DMS53 (cell line): ENCODE results near the gene BLCAP.
"Not testable (repeated sequence)": the region's sequence is repeated elsewhere in the genome, so short reads cannot be mapped to it uniquely, and the experiment has no call there.

Experiments used
- DNase-seq: peaks from one replicate; lab custom pipeline; 2025; lab: John Stamatoyannopoulos, UW

The BLCAP gene

DNA sequence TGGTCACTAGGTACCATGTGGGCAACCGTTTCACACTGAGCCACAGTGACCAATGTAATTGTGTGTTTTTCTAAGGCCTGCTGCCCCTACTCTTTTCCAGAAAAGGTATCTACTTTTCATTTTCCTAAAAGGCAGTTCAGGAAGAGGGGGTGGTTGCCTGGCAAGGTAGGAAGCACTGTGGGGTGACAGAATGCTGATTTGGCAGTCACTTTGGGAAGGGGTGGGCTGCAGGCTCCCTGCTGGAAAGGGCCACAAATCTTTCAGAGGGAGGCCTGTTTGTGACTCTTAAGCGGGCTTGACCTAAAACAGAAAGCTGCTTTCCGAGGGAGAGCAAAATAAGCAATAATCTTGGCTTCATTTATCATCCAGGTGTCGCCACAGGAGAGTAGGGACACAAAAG lies 11.8 kb downstream of the BLCAP start:
- DNase-seq: no peak

DNA sequence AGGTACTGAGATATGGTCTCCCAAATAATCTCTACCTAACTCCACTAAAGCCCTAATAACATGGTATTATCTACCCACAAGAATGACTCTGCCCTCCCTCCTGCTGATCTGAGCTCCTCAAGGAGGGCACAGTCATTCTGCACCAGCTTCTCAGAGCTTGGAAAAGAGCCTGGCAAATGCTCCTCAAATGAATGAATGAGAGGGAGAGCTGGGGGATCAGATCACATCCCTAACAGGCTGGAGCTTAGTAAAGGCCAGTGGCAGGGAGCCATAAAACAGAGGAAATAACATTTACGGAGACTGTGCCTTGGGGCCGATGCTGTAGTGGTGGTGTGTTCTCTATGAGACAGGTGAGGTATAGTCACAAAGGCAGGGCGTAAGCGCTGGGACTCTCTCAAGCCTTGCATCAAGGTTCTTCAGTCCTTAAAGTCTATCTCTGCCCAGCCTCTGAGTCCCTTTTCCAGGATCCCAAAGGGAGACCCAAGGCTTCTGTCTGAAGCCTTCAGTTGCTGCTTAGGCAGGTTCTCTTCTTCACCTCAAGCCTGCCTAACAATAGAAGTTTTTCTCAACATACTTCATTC lies 13.8 kb downstream of the BLCAP start:
- no peak for DNase-seq

DNA sequence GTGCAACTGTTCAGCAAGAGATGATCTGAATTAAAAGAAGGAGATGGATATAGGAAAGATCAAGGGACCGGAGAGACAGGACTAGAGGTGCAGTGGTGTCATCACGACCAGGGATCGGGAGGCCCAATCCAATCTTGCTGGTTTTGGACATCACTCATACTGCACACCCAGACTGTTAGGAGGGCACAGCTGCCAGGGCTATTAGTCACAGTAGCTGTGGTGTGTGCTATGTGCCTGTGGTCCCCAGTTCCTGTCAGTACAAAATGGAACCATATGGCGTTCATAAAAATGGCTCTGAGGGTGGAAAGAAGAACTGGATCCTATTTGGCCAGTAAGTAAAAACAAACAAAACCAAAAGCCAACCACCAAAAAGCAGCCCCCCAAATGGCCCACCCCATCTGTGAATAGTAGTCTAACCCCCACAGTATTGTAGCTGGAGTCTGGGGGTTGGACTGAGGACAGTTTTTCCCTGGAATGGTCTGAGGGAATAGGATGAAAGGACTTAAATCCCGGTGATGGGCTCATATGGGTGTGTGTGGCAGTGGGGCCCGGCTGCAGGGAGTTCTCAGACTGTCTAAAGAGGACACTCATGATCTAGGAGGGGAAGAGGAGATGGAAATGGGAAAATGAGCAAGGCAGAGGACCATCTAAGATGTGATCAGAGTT lies 15.9 kb downstream of the BLCAP start:
- DNase-seq: no peak

DNA sequence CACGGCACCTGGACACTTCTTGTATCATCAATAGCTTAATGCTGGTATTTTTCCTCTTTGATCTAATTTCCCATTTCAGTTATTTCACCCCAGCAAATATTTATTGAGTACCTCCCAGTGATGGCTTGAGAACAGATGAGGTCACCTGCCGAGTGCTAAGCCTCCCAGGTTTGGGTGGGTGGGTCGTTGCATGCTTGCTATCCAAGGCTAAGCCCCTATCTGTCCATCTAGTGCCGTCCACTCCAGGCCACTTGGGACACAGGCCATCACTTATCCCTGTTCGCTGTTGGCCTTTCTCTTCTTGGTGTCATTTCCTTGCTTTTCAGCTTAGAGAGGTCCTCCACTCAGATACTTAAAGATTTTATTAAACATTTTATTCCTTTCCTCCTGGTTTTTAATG lies 17.4 kb downstream of the BLCAP start:
- DNase-seq: no peak

DNA sequence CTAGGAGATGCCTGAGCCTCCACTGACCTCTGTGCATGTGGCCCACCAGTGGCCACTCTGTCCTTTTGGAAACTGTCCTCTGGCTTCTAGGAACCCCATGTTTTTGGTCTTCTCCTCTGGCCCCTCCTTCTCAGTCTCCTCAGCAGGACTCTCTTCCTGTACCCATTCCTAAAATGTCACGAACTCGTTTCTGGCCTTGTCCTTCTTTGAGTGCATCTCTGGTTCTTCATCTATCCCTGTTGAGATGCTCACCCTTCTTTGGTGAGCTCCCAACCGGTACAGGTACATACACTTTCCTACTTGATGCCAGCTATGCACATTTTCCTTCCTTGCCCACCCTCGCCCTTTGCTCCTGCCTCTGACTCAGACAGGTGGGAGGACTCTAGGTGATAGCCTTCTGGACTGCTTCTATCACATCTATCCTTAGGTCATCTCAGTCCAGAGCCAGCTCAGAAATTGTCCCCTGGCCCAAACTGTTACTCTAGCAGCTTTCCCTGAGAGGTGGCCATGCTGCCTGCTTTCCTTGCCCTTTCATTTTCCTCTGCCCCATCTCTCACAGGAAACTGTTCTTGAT lies 21.4 kb downstream of the BLCAP start:
- peak; percentile 16 for DNase-seq

DNA sequence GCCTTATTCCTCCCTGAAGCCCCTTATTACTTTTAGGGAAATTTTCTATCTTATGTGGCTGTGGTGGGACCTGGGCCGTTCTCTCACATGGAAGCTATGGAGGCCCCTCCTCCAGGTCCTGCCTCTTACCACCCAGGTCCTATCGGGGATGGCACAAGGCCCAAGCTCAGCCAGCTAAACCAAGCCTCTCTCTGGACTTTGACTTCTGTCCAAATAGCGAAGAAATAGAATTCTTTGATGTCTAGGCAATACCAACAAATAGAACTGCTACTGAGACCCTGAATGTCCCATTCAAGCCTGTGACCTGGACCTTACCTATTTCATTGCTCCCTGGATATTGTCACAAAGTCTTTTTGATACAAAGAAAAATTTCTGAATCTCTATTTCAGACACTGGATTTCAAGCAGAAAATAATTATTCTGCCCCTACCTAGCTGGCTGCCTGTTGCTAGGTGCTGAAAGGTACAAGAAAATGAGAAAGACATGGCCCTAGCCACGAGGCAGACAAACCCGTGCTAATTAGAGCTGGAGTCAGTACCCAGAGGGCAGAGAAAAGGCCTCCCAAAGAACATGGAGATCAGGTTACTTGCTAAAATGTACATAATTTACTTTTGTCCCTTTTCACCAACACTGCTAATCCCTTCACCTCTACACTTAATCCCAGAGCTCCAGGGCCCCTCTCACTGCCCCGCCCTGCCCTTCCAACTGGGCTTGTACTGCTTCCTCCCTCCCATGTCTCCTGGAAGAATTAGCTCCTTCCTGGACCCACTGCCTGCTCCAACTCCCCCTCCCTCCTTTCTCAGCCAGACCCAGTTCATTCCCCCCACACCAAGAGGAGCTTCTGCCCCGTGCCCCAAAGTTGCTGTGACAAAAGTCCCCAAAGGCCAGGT lies 22.2 kb downstream of the BLCAP start:
- DNase-seq: no peak

DNA sequence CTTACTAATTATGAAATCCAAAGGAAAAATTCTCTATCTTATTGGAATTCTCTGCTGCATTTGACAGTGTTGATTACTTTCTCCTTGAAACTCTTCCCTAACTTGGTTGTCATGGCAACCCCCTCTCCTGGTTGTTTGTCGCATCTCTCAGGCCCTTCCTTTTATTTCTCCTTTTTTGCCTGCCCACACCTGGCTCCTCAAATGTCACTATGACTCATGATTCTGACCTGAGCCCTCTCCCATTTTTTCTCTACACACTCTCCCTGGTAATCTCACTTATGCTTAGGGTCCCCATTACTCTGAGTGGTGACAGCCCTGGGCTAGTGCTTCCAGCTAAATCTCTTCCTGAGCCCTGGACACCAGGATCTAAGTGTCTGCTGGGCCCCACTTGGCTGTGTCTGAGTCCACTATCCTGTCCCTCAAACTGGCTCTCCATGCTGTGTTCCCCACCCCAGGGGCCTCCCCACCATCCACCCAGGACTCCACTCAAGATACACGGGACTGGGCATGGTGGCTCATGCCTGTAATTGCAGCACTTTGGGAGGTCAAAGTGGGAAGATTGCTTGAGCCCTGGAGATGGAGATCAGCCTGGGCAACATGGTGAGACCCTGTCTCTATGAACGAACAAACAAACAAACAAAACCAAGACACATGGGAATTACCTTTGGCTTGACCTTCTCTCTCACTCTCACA lies 23.1 kb downstream of the BLCAP start:
- peak; percentile 83 for DNase-seq

DNA sequence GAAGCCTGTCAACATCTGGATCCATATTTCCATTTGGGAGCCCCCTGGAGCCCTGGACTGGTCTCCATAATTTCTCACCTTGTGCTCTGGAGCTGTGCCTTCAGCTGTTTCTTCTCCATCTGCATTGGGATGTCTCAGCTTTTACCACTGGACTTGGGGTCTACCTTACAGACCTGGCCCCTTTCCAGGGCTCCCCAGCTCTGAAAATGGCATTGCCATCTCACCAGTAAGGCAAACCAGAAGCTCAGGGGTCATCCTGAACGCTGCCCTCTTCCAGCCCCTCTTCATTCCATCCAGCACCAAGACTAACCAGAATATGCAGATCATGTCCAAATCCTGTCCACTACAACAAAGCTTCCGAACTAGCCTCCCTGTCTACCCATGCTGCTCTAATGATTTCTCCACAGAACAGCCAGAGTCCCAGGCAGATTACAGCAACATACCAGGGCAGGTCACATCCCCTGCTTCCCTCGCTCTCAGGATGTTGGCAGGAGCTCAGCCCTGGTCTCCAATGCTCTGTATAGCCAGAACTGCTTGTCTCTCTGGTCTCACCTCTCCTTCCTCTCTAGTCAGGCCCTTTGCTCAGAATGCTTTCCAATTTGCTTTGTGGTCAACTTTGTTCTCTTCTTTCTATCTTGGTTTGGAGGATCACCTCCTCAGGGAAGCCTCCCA lies 24.3 kb downstream of the BLCAP start:
- peak; percentile 15 for DNase-seq

DNA sequence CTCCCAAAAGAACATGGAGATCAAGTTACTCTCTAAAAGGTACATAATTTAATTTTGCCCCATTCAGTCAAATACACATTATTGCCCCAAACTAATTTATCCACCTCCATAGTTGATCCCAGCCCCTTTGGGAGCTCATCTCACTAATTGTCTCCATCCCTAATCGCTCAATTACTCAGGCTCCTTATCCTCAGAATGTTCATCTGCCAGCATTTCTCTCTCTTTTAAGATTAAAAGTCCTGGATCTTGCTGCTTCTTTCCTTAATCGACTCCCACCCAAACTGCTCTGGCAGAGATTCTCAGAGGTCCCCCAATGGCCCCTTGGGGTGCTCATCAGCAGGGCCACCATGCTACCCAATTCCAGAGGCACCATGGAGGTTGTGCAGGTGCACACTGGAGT lies 25.0 kb downstream of the BLCAP start:
- DNase-seq: no peak

DNA sequence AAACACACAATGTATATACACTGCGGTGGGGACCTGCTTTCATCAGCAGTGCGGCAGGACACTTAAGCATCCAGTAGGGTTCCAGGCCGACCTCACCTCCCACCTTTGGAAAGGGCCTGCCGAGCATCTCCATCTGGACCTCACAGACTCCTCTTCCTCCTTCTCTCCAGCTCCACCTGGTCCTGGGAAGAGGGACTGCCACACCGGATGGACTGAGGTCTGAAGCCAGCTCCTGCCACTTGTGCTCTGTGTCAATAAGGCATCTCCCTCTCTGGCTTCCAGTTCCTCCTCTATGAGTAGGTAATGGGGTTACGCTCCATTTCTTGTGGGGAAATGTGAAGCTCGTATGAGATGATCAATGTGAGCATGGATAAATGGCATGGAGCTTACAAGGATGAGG lies 25.7 kb downstream of the BLCAP start:
- peak; percentile 87 for DNase-seq

DNA sequence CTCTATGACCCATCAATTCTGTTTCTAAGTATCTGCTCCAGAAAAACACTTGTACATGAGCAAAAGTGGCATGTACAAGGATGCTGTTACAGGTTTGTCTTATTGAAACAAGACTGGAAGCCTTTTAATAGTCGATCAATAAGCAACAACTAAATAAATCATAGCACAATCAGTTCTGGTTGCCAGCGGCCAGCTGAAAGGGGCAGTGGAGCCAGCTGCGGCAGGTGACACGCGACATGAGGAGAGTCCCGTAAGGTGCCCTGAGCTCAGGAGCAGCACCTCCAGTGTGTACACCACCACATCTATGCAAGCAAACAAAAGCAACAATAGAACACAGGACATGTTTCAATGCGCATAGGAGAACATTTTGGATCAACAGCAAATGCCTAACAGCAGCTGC lies 27.4 kb downstream of the BLCAP start:
- no peak for DNase-seq

DNA sequence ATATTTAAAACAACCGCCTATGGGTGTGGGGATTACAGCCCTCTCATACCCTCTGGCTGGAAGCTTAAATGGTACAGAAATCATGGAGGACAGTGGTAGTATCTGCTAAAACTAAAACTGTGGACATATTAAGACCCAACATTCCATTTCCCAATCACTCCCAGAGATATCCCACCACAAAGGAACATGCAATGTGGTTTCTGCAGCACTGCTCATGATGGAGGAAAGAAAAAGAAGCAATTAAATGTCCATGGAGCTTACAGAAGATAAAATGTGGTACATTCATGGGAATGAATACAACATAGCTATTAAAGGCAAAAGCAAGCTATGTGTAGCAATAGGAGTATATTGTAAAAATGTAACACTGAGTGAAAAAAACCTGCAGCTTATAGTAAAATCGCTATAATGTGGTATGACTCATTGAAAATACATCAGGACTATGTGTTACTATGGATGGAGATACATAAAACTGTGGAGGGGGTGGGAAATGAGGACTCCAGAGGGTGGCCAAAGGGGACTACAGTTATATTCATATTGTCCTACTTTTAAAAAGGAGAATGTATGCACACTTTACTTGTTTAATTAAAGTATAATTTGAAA lies 29.5 kb downstream of the BLCAP start:
- DNase-seq: no peak

DNA sequence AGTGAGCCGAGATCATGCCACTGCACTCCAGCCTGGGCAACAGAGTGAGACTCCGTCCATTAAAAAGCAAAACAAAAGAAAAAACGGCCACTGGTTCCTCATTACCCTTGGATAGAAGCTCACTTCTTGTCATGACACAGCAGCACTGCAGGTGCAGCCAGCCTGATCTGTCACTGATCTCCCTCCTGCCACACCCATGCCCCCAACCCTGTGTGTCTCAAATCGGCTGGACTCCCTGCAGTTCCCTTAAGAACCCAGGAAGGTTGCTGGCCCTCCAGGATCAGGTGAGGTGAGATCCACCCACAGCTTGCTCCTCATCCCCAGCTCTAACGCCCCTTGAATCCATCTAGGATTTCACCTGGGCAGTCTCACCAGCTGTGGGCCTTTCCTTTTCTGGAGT lies 32.9 kb downstream of the BLCAP start:
- no peak for DNase-seq

DNA sequence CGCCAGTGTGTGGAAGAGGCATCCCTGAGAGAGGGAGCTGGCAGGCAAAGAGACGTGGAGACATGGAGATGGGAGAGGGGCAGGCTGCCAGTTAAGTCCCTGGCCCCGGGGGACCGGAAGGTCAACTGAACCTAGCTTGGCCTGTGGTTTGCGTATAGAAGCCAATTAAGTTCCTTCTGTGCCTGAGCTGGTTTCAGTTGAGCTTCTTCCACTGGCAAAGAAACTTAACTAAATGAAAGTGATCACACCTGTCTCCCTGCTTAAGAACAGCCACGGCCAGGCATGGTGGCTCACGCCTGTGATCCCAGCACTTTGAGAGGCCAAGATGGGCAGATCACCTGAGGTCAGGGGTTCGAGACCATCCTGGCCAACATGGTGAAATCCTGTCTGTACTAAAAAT lies 33.4 kb downstream of the BLCAP start:
- no peak for DNase-seq

DNA sequence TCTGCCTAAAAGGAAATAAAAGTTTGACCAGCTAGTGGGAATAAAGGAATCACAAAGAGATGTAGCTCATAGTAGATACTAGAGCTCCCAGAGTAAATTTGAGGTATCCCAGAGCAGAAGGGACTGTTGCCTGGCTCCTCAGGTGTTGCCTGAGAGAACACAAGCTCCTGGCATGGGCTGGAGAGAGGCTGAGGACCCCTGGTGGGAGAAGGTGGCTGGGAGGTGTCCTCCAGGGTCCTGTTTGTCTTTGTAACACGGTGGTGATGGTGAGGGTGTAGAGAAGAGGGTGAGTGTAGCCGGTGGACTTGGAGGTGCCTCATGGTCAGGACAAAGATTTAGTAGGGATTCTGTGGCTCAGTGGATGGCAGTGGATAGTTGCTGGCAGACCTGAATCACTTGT lies 34.7 kb downstream of the BLCAP start:
- no peak for DNase-seq

DNA sequence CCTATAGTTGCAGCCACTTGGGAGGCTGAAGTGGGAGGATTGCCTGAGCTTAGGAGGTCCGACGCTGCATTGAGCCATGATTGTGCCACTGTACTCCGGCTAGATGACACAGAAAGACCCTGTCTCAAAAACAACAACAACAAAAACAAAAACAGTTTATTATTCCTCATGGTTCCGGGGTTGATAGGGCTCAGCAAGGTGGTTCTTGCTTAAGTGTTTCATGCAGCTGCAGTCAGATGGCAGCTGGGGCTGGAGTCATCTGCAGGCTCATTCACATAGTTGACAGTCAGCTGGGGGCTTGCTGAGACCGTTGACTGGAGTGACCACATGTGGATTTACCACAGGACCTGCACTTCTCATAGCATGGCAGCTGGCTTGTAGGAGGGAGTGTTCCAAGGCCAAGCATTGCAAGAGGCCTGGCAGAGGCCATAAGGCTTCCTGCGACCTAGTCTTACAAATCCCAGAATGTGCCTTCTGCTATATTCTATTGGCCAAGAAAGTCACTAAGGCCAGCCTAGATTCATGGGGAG lies 35.5 kb downstream of the BLCAP start:
- no peak for DNase-seq

DNA sequence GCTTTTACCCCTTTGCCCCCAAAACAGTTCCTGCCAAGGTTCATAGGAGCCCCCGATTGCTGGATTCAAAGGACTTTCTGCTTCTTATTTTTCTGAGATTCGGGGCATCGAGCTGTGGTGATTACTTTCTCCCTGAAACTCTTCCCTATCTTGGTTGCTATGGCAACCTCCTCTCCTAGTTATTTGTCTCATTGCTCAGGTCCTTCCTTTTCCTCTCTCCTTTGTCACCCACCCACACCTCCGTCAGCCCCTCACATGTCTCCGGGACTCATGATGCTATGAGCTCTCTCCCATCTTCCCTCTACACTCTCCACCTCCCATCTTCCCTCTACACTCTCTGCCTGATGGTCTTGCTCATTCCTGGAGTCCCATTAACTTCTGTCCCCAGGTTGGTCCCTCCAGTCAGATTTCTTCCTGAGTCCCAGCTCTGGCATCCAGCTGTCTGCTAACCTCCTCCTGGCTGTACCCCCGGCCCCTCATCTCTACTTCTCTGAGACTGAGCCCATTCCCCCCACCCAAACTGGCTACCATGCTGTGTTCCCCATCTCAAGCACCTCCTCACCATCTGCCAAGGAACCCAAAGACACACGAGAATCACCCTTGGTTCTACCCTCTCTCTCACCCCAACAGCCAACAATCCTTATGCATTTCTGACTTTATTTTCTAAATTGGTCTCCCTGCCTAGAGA lies 36.9 kb downstream of the BLCAP start:
- no peak for DNase-seq

DNA sequence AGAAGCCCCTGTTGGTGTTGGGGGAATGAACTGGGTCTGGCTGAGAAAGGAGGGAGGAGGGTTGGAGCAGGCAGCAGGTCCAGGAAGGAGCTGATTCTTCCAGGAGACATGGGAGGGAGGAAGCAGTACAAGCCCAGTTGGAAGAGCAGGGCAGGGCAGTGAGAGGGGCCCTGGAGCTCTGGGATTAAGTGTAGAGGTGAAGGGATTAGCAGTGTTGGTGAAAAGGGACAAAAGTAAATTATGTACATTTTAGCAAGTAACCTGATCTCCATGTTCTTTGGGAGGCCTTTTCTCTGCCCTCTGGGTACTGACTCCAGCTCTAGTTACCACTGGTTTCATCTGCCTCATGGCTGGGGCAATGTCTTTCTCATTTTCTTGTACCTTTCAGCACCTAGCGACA lies 41.5 kb downstream of the BLCAP start:
- not testable (repeated sequence) for DNase-seq

DNA sequence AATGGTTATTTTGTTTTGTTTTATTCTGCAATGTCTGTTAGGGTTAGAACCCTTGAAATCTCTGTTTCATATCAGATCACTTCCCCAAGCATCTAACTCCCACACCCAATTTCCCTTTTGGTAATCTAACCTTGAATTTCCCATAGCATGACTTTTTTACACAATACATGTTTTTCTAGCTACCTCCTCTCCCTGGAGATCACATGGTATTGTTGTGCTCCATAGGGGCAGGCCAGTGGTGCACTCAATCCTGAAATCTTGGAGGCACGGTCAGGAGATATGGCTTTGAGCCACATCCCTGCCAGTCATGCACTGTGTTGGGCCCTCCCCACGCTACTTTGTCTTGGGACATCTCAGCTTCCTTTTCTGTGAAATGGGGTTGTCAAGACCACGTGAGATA lies 43.3 kb downstream of the BLCAP start:
- DNase-seq: no peak

DNA sequence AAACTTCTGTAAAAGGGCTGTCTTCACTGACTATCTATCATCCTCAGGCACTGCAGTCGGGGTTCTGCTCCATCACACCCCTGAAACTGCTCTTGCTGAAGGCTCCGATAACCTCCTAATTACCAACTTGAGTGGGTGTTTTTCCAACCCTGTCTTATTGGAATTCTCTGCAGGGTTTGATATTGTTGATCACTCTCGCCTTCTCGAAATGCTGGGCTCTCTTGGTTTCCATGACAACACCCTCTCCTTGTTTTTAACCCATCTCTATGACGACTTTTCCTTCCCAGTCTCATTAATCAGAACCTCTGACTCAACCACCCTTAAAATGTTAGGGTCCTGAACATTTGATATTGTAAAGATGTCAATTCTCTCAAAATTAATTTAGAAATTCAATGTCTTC lies 46.1 kb downstream of the BLCAP start:
- no peak for DNase-seq
